Esophagus muscularis mucosa (tissue), 4 donors: ENCODE measurements around the gene EHD4.

Experiments
- CTCF ChIP-seq, 3 experiments: fragments of 200-600 bp in 2 of 3; fragments of 450-650 bp in 1 of 3; sonication (generic) in 2 of 3; IDR thresholded peaks; one replicate each; pipeline ENCODE4 v1.5.1; 2017 to 2019; ENCODE audit warnings: antibody characterized with exemption in 3 of 3, mild to moderate bottlenecking in 2 of 3, moderate library complexity in 1 of 3
- EP300 ChIP-seq: sonication (generic); formaldehyde crosslinking; IDR thresholded peaks from one replicate; pipeline ENCODE4 v1.6.1; 2017; ENCODE audit warnings: antibody characterized with exemption
- POLR2A ChIP-seq: fragments of 450-650 bp; IDR thresholded peaks from one replicate; pipeline ENCODE4 v1.6.1; 2017; ENCODE audit warnings: antibody characterized with exemption, moderate library complexity, mild to moderate bottlenecking, low read depth
- POLR2AphosphoS5 ChIP-seq, 2 donors: sonication (generic); formaldehyde crosslinking; IDR thresholded peaks; one replicate each; pipeline ENCODE4 v1.6.1; 2017; ENCODE audit warnings: antibody characterized with exemption in 2 of 2

- TF ChIP-seq POLR2A (no peak), CTCF (IDR thresholded peaks at IDR 0.05) (no peak), POLR2AphosphoS5 (IDR thresholded peaks at IDR 0.05) (no peak), EP300 (no peak)
Observed at GRCh38 chr15:41934843-41935242, 37.5 kb downstream of the EHD4 start.
